Fibroblast of the aortic adventitia (primary cell): Measurements from ENCODE around the gene DACT2. TPM values are rescaled to one million over a fixed set of nuclear protein-coding genes. Genes with fewer than 3 reads are reported as not detected.

Experiments used
- DNase-seq: peaks from one replicate; pipeline ENCODE4 v3.0.0-alpha.2; 2010; ENCODE audit warnings: low read depth
- H3K4me3 ChIP-seq: 2 replicates; pipeline ENCODE4 v1.5.1; 2011; ENCODE audit warnings: low read depth, mild to moderate bottlenecking, control low read depth, low read length, moderate library complexity
- total RNA-seq: library from RNA; depleted of rRNA; stranded (reverse); fragments of >200 nt; gene quantifications from 2 replicates; pipeline ENCODE4 v1.2.3, GENCODE V29; 2012; ENCODE audit warnings: low replicate concordance
- TF ChIP-seq, protein P1 (sequence below): IDR thresholded peaks from 2 replicates; pipeline ENCODE4 v1.5.1; 2011; ENCODE audit warnings: mild to moderate bottlenecking, low read length, control low read depth, inconsistent platforms; ENCODE audit not compliant: insufficient read depth

Gene DACT2
- total RNA-seq, 1 donor: 0.27 TPM

DNA sequence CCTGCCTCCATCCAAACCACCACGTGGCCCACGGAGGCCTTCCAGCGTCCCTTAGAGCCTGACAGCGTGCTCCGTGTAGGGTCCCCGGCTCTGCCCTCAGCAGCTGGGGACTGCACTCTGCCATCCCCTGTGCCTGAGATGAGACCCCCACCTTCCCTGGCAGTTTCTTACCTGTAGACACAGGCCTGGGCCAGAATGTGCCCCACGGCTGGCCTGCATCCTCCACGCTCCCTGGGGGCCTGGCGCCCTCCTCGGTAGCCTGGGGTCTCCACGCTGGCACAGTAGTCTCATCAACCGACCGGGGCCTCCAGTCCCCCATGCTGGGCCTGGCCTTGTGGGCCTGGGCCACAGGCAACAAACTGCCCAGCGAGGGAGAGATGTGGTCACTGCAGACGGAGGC, 9.6 kb downstream of the DACT2 start:
- no peak overlapping the region for H3K4me3 ChIP-seq
- DNase-seq: no peak
- TF ChIP-seq, protein P1, sequence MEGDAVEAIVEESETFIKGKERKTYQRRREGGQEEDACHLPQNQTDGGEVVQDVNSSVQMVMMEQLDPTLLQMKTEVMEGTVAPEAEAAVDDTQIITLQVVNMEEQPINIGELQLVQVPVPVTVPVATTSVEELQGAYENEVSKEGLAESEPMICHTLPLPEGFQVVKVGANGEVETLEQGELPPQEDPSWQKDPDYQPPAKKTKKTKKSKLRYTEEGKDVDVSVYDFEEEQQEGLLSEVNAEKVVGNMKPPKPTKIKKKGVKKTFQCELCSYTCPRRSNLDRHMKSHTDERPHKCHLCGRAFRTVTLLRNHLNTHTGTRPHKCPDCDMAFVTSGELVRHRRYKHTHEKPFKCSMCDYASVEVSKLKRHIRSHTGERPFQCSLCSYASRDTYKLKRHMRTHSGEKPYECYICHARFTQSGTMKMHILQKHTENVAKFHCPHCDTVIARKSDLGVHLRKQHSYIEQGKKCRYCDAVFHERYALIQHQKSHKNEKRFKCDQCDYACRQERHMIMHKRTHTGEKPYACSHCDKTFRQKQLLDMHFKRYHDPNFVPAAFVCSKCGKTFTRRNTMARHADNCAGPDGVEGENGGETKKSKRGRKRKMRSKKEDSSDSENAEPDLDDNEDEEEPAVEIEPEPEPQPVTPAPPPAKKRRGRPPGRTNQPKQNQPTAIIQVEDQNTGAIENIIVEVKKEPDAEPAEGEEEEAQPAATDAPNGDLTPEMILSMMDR: no peak

DNA sequence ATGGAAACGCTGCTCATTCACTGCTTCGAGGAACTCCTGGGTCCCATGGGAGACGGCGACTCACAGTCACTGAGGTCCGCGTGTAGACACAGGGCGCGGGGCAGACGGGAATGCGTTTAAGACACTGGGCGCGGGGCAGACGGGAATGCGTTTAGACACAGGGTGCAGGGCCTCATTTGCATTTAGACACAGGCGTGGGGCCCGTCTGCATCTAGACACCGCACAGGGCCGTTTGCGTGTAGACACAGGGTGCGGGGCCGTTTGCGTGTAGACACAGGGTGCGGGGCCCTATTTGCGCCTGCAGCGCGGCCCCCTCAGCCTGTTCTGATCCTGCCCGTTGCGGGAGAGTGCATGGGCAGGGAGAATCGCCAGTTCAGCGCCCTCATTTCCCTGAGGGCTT, 10.4 kb downstream of the DACT2 start:
- DNase-seq: no peak
- TF ChIP-seq, protein P1: no peak
- no peak overlapping the region for H3K4me3 ChIP-seq

DNA sequence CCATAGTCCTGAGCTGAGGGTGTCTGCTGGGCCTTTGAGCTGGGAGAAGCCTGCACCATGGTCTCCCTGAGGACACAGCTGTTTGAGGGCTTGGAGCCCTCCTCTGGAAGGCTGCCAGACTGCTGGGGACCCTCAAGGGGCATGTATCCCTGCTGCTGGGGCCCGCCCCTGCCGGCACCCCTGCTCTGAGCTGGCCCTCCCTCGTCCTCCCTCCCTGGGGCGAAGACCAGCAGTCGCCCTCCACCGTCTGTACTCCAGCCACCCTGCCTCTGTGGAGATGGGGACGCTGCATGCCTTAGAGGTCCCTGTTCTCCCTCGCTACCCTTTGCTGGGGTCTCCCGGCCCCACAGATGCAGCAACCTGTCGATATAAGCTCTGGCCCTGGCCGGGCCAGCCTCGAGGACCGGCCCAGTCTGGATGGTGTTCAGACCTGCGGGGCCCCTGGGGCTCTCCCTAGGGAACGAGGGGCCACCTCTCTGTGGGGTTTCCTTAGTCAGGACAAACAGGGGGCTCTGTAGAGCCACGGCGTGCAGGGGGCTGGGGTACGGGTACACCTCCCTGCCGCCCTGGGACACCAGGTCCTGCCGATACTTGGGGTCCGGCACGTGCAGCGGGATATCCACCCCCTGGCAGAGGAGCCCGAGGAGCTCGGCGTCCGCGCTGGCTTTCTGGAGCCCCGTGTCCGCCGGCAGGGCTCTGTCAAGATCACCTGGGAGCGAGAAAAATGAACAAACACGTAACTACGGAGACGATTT, 11.0 kb downstream of the DACT2 start:
- H3K4me3 ChIP-seq: no peak overlapping the region
- TF ChIP-seq, protein P1: no peak
- DNase-seq: no peak

DNA sequence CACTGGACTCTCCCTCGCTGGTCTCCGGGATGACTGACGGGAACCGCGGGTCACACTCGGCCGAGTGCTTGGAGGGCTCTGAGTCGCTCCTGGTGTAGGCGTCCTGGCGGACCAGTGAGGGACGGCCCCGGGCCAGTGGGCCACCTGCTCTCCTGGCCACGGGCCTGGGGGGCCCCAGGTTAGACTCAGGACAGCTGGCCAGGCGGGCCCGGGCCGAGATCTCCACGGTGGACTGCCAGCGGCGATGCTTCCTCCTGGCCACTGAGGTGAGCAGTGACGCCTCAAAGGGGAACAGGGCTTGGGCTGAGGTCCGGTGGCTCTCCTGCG, 11.9 kb downstream of the DACT2 start:
- DNase-seq: no peak
- no peak overlapping the region for H3K4me3 ChIP-seq
- TF ChIP-seq, protein P1: no peak

DNA sequence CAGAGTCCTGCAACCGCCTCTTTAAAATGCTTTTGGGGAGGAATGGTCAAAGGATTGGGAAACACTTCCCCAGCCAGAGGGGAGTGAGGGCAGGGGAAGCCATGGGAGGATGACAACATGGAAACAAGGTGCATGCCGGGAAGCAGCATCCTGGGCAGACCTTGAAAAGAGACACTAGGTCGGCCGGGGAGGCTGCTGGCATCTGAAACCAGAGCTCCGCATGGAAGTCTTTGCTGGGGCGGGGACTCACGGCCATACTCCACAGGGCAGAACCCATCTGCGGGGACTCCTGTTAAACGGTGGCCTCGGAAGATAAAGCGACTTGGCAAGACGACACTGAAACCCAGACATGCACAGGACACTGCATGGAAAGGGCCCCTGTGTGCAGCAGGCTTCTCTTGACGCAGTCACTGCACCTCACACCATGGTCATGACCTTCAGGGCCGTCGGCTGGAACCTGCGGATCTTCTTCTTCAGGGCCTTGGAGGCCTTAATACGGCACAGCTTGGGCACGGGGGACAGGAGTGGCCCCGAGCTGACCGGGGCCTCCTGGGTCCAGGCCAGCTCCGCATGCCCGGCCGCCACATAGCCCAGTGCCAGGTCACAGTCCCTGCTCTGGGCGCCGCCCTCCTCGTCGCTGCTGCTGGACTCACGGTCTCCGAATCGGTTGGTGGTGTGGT, 12.4 kb downstream of the DACT2 start:
- DNase-seq: no peak
- H3K4me3 ChIP-seq: no peak overlapping the region
- TF ChIP-seq, protein P1: no peak

DNA sequence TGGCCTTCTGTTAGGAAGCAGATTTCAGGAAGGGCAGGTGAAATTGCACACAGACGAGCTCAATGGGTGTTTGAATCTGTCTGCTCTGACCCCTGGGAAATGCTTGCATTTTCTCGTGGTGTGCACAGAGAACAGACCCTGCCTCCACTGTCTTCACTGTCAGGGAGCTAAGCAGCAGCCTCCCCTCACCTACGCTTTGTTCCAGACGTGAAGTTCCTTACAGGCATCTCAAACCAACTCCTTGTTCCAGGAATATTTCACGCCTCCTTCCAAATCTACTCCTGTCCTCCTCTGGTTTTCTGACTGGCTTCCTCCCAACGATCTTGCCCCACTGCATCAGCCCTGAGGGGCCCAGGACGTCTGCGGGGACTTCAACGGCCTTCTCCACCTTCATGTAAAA, 13.7 kb downstream of the DACT2 start:
- H3K4me3 ChIP-seq: no peak overlapping the region
- TF ChIP-seq, protein P1: no peak
- no peak for DNase-seq
